RPMI7951 (cell line): ENCODE results near the gene DDO. TPM values are rescaled to one million over a fixed set of nuclear protein-coding genes. Genes with fewer than 3 reads are reported as not detected.

Experiments used
- DNase-seq: peaks from one replicate; pipeline ENCODE4 v3.0.0-alpha.2; 2012; ENCODE audit warnings: low read depth
- total RNA-seq: library from RNA; depleted of rRNA; stranded (reverse); fragments of >200 nt; shearing (Covaris generic); gene quantifications from 2 replicates; pipeline ENCODE4 v1.2.3, GENCODE V29; 2014; rRNA removed

The DDO gene
- total RNA-seq, 1 experiment from 2014 or later, result 5.5 TPM

DNA sequence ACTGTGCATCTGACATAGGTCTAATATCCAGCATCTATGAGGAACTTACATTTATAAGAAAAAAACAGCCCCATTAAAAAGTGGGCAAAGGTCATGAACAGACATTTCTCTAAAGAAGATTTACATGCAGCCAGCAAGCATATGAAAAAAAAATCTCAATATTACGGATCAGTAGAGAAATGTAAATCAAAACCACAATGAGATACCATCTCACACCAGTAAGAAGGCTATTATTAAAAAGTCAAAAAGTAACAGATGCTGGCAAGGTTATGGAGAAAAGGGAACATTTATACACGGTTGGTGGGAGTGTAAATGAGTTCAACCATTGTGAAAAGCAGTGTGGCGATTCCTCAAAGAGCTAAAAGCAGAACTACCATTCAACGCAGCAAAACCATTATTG, 70.3 kb downstream of the DDO start:
- DNase-seq, result no peak

DNA sequence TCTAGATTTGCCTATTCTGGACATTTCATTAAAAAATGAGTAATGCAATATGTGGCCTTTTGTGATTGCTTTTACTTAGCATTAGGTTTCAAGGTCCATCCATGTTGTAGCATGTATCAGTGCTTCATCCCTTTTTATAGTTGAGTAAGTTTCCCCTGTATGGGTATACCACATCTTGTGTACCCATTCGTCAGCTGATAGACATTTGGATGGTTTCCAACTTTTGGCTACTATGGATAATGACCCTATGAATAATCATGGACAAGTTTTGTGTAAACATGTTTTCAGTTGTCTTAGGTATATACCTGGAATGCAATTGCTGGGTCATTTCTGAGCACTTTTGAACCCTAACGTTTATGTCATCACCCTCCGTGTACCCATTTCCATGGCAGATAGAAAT, 72.6 kb downstream of the DDO start:
- no peak for DNase-seq

Other genes starting within 250 kb of the DDO start
- 10.1 and 19.0 TPM in 2 replicates for gene WASF1, start 235.9 kb downstream of the DDO start, total RNA-seq
- 24.2 and 25.5 TPM in 2 replicates for gene CDC40, start 235.1 kb downstream of the DDO start, total RNA-seq
- not detected in 2 replicates for gene METTL24, start 57.2 kb downstream of the DDO start, total RNA-seq
- gene SLC22A16, start 61.0 kb upstream of the DDO start, total RNA-seq, result not detected in 2 replicates